Transverse colon (tissue), 3 donors: ENCODE measurements around the gene ALPP.

Experiments used
- EP300 ChIP-seq: sonication (generic); formaldehyde crosslinking; IDR thresholded peaks from one replicate; pipeline ENCODE4 v1.6.1; 2017; ENCODE audit warnings: antibody characterized with exemption, low read depth
- POLR2A ChIP-seq: fragments of 450-650 bp; IDR thresholded peaks from one replicate; pipeline ENCODE4 v1.6.1; 2016; ENCODE audit warnings: antibody characterized with exemption, mild to moderate bottlenecking, moderate library complexity
- TF ChIP-seq, protein P1 (sequence below), 5 experiments: fragments of 200-600 bp in 3 of 5; fragments of 450-650 bp in 2 of 5; sonication (generic) in 3 of 5; IDR thresholded peaks; 1 replicate in 2 of 5; 2 replicates in 3 of 5; pipeline ENCODE4 v1.5.1; 2016 to 2017; ENCODE audit warnings: antibody characterized with exemption in 5 of 5, inconsistent platforms in 3 of 5, mild to moderate bottlenecking in 2 of 5, moderate library complexity in 1 of 5

- TF ChIP-seq POLR2A (no peak), EP300 (no peak)
- TF ChIP-seq, protein P1, sequence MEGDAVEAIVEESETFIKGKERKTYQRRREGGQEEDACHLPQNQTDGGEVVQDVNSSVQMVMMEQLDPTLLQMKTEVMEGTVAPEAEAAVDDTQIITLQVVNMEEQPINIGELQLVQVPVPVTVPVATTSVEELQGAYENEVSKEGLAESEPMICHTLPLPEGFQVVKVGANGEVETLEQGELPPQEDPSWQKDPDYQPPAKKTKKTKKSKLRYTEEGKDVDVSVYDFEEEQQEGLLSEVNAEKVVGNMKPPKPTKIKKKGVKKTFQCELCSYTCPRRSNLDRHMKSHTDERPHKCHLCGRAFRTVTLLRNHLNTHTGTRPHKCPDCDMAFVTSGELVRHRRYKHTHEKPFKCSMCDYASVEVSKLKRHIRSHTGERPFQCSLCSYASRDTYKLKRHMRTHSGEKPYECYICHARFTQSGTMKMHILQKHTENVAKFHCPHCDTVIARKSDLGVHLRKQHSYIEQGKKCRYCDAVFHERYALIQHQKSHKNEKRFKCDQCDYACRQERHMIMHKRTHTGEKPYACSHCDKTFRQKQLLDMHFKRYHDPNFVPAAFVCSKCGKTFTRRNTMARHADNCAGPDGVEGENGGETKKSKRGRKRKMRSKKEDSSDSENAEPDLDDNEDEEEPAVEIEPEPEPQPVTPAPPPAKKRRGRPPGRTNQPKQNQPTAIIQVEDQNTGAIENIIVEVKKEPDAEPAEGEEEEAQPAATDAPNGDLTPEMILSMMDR (IDR thresholded peaks at IDR 0.05): no peak
Measured at GRCh38 chr2:232353660-232354059, 24.9 kb upstream of the ALPP start.
